HG02588 (cell line): Measurements from ENCODE around the gene PLPP3.

Experiments
- ATAC-seq: cut with Tn5 transposase; IDR thresholded peaks from one replicate; pipeline ENCODE4 v1.9.1; 2021; ENCODE audit warnings: mild to moderate bottlenecking, moderate library complexity; ENCODE audit not compliant: unreplicated experiment

PLPP3 gene

DNA sequence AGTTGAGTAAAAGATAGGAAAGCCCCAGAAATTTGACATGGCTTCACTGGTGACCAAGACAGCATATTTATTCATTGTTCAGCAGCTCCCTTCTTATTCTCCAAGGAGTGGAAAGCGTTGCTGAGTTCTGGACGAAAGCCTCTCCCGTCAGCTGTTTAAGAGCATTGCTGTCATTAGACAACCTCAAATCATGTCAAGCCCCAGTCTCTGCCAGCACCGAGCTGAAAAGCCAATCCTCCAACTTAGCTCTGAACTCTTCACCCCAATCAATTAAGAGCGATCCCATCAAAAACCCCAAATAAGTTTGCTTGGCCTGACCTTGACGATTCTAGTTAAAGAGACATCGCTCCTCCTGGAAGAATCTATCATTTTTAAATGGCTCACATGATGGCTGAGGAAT lies 110.8 kb downstream of the PLPP3 start:
- no peak for ATAC-seq

GRCh38 chr1:56466538-56466937 lies 112.8 kb downstream of the PLPP3 start:
- no peak for ATAC-seq

GRCh38 chr1:56464294-56464693 lies 115.1 kb downstream of the PLPP3 start:
- ATAC-seq, result no peak

DNA sequence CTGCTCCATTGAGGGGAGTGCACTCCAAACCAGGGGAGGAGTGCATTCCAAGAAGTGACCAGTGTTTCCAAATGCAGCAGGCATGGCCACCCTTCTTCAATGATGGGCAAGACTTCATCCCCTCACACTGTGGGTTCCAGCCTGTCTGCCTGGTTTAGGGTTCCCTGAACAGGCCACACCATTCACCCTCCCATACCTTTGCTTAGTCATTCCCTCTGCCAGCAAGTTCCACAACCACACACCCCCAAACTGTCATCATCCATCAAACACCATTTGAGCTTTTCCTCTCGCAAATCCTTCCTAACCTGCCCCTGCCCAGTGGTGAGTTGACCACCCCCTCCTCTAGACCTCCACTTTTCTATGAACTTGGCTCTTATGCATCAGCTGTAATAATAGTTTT lies 116.0 kb downstream of the PLPP3 start:
- no peak for ATAC-seq

DNA sequence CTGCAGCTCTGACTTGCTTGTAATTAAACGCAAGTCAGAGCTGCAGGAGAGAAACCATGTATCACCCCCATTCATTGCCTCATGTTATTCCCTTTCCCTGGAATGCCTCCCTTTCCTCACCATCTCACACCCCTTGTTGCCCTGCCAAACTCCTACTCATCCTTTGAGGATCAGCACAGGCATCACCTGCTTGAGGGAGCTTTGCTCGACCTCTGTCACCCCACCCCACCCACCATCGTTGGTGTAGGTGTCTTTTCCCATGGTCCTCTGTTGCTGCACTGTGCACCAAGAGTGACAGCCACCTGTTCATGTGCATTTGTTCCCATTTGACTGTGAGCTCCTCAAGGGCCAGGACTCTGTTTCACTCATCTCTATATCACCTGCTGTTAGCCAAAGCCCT lies 117.2 kb downstream of the PLPP3 start:
- ATAC-seq, result no peak

GRCh38 chr1:56461158-56462127 lies 117.9 kb downstream of the PLPP3 start:
- no peak for ATAC-seq

GRCh38 chr1:56459260-56459659 lies 120.1 kb downstream of the PLPP3 start:
- ATAC-seq, result no peak

- ATAC-seq, result no peak
Measured at GRCh38 chr1:56457756-56458375, 121.5 kb downstream of the PLPP3 start.

- ATAC-seq, result no peak
Measured at GRCh38 chr1:56456435-56457101, 122.8 kb downstream of the PLPP3 start.

- no peak for ATAC-seq
Measured at GRCh38 chr1:56453417-56454078, 125.8 kb downstream of the PLPP3 start.

- ATAC-seq, result no peak
Measured at GRCh38 chr1:56453016-56453415, 126.3 kb downstream of the PLPP3 start.

- no peak for ATAC-seq
Measured at GRCh38 chr1:56452027-56453011, 127.0 kb downstream of the PLPP3 start.

DNA sequence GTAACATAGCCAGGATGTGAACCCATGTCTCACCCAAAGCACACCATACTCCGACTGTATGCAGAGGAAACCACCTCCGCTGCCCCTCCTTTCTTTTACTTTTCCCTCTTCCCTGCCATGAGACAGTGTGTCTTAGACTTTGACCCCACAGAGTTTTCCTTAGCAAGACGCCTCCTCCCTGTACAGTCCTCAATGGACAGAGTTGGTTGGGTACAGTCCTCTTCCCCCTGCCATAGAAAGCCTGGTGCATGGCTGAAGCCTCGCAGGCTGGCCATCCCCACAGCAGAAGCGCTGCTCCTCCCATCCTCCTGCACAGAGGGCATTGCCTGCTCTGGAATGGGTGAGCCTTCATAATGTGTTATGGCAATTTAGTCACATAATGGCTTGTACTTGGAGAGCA lies 127.9 kb downstream of the PLPP3 start:
- no peak for ATAC-seq

DNA sequence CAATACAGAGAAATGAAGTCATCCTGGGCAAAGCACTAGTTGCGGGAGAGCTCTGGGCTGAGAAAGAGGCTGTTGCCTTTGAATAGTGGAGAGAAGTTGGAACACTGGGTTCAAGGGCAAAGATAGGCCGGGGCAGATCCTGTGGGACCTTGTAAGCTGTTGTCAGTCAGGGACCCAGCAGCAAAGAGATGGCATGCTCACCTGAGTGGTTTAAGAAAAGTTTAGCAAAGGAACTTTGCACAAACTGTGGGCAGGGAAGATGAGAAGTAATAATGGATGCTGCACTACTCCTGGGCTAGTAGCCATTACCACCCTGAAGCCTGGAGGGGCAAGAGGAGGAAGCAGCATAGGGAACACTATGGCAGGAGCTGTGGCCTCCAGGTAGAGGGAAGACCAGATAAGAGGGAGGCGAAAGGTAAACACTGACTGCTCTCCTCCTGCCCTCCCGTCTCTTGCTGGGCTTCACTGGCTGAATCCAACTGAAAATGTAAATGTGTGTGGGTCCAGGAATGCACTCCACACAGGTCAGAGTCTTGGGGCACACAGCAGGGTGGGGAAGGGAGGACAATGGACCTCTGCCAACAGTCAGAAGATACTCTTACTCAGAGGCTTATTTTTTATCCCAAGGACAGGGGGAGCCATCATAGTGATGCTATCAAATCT lies 129.2 kb downstream of the PLPP3 start:
- no peak for ATAC-seq

DNA sequence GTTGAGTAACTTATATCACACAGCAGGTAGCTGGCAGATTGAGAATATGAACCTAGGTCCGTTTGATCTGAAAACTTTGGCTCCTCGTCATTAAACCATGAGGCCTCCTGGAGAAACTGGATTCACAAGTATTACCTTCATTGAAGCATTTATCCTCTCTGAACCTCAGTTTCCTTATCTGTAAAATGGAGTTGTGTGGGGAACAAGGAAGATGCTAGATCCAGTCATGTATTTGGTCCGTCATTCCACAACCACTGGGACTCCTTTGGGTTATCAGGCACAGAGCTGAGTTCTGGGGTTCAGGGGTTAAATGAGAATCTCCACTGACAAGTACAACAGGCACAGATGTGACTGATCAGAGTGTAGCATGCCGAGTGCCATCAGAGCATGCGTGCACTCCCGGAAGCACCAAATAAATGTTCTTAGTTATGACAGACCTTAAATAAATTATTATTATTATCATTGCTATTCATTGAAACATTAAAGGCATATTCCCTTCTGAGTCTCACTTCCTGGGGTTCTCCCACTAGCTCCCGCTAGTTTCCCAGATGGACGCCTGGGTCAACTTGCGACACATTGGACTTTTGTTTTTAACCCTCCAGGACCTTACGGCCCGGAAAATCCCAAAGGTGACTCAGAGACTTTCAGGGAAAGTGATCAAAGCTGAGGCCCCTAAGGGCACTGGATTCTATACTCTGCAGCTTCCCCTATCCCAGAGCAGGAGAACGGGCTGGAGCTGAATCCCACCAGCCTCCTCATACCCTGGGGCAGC lies 130.6 kb downstream of the PLPP3 start:
- no peak for ATAC-seq

GRCh38 chr1:56447823-56448222 lies 131.5 kb downstream of the PLPP3 start:
- ATAC-seq, result no peak

DNA sequence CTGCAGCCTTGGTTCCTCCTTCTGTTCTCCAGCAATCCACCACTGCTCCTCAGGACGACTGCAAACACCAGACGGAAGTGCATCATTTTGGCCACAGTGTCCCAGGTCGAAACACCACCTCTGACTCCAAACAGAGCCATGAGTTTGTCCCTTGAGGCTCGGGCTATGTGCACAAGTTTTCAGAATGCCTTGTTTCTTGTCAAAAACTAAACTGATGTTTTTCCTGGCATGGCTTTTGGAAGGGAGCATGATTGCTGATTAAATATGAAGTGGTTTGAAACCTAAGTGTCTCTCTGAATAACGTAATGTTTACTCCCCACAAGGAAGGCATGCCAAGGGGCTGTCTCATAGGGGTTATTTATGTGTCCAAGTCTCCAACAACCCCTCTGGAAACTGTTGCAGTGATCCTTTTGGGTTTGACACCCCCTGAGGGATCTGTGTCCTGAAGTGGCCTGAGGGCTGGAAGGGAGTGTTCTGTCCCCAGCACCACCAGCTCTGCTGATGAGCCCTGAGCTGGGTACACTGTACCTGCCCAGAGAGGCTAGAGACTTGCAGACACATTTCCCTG lies 132.7 kb downstream of the PLPP3 start:
- no peak for ATAC-seq

- no peak for ATAC-seq
Measured at GRCh38 chr1:56444960-56445646, 134.3 kb downstream of the PLPP3 start.
